Measurements from ENCODE around the gene ROR1. TPM values are rescaled to one million over a fixed set of nuclear protein-coding genes. Genes with fewer than 3 reads are reported as not detected.

ROR1 gene
- total and polyA plus RNA-seq, 2 donors (not counting 1 experiment from before 2014, with no cell fraction given): 0.46 to 16.0 TPM

DNA sequence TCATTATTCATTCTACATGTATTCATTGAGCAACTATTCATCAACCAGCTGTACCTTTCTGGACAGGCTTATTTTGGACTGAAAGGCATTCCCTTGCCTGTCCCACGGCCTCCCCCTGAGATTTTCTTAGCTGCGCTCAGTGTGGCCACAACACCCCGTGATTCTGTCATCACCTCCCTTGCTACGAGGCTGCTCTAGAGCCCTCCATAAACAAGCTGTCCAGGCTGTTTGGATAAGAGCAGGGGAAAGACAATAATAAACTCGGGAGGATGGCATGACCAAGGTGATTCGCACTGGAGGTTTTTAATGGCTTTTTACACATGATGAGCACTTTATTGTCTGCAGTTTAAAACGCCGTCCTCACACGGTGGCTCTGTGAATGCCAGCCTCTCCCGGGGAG, 139.7 kb downstream of the ROR1 start:
- DNase-seq: no peak
- no peak overlapping the region for H3K4me2 ChIP-seq (replicated peaks; ENCODE audit: low read depth, low read length, poor library complexity, severe bottlenecking)
- H3K4me3 ChIP-seq (ENCODE audit: control extremely low read depth in 1 of 5, extremely low read depth in 1 of 5, insufficient read depth in 1 of 5, low read depth in 2 of 5, low read length in 4 of 5): no peak overlapping the region
- CTCF ChIA-PET: interaction anchor here (1.0 to 8.6 kb wide), 9 partner anchors 11 to 224 kb away, joined by 3 to 153 read pairs (median 4); partner anchors contain the start of gene ROR1
- no peaks in the 10 kb centered on the region for H3K36me3 ChIP-seq (replicated peaks in 1 of 2; ENCODE audit: control extremely low read depth in 1 of 2, control insufficient read depth in 1 of 2, extremely low read depth in 1 of 2, insufficient read depth in 2 of 2, low read length in 1 of 2)
- TF ChIP-seq, protein P1, sequence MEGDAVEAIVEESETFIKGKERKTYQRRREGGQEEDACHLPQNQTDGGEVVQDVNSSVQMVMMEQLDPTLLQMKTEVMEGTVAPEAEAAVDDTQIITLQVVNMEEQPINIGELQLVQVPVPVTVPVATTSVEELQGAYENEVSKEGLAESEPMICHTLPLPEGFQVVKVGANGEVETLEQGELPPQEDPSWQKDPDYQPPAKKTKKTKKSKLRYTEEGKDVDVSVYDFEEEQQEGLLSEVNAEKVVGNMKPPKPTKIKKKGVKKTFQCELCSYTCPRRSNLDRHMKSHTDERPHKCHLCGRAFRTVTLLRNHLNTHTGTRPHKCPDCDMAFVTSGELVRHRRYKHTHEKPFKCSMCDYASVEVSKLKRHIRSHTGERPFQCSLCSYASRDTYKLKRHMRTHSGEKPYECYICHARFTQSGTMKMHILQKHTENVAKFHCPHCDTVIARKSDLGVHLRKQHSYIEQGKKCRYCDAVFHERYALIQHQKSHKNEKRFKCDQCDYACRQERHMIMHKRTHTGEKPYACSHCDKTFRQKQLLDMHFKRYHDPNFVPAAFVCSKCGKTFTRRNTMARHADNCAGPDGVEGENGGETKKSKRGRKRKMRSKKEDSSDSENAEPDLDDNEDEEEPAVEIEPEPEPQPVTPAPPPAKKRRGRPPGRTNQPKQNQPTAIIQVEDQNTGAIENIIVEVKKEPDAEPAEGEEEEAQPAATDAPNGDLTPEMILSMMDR (IDR thresholded peaks at IDR 0.05): no peak
- TF ChIP-seq EZH2 (IDR thresholded peaks at IDR 0.05; ENCODE audit: borderline replicate concordance, insufficient read depth, low read depth, low read length, poor library complexity, severe bottlenecking): no peak
- Mint-ChIP-seq H3K27ac (no peak overlapping the region), H3K4me1 (no peaks in the 10 kb centered on the region), H3K4me3 (no peak overlapping the region), H3K27me3 (peaks cover 29% of the 10 kb centered on the region), H3K9me3 (ENCODE audit: insufficient read depth) (no peaks in the 10 kb centered on the region)
- no peak overlapping the region for H2AFZ ChIP-seq (ENCODE audit: insufficient read depth, low read depth, low read length, poor library complexity, severe bottlenecking)
- POLR2A ChIA-PET: no interaction called here
- no peaks in the 10 kb centered on the region for H3K4me1 ChIP-seq (ENCODE audit: control insufficient read depth in 2 of 2, insufficient read depth in 2 of 2, low read length in 2 of 2)
- no peak overlapping the region for H3K9ac ChIP-seq (ENCODE audit: low read length)
- ATAC-seq (ENCODE audit: low read depth): no peak
- no peaks in the 10 kb centered on the region for H3K9me3 ChIP-seq (ENCODE audit: control extremely low read depth in 1 of 3, control insufficient read depth in 2 of 3, insufficient read depth in 1 of 3, low read length in 2 of 3)
- no peaks in the 10 kb centered on the region for H3K79me2 ChIP-seq (ENCODE audit: control insufficient read depth, insufficient read depth, low read length)
- intact Hi-C loops (cut with micrococcal nuclease): no loop called here
- H4K20me1 ChIP-seq (ENCODE audit: control insufficient read depth, insufficient read depth, low read length, poor library complexity, severe bottlenecking): no peaks in the 10 kb centered on the region
- WGBS (ENCODE audit: insufficient coverage): 93% methylated on average over 8 of the region's 10 CpGs
- H3K27me3 ChIP-seq (replicated peaks in 1 of 4; ENCODE audit: control extremely low read depth in 1 of 4, control insufficient read depth in 3 of 4, insufficient read depth in 4 of 4, low read length in 3 of 4): peaks cover 0 to 4% (median 0%) of the 10 kb centered on the region in 4 experiments
- no peak overlapping the region for H3K27ac ChIP-seq (ENCODE audit: low read length in 2 of 2)

DNA sequence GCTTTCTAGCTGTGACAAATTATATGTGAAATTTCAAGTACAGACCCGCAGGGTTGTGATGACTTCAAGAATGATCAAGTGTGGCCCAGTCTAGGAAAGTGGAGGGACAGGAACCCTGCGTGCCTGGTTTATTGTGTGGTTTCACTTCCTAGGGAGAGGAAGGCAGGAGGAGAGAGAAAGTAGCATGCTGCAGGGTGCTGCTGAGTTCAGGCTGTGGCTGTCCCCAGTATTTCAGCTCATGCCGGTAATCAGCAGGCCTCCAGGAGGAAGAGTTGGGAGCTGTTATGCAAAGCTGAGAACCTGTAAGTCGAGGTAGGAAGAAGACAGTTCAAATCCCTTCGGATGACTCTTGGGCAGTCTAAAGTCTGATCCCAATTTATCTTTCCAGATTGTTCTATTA, 140.4 kb downstream of the ROR1 start:
- intact Hi-C loops (cut with micrococcal nuclease): no loop called here
- no peaks in the 10 kb centered on the region for H3K4me1 ChIP-seq (ENCODE audit: control insufficient read depth in 2 of 2, insufficient read depth in 2 of 2, low read length in 2 of 2)
- no peak overlapping the region for H3K9ac ChIP-seq (ENCODE audit: low read length)
- DNase-seq (no peak), ATAC-seq (ENCODE audit: low read depth) (no peak)
- no peak overlapping the region for H2AFZ ChIP-seq (ENCODE audit: insufficient read depth, low read depth, low read length, poor library complexity, severe bottlenecking)
- no peak overlapping the region for H3K4me3 Mint-ChIP-seq
- no peak overlapping the region for H3K27ac ChIP-seq (ENCODE audit: low read length in 2 of 2)
- ChIA-PET POLR2A (interaction anchor here (0.7 to 0.9 kb wide), 2 partner anchors 13 to 223 kb away, joined by 3 to 4 read pairs; no protein-coding TSS in a partner anchor), CTCF (interaction anchor here (0.6 to 8.6 kb wide), 24 partner anchors 9 to 332 kb away, joined by 3 to 153 read pairs (median 4); partner anchors contain the start of gene ROR1)
- TF ChIP-seq, protein P1 (IDR thresholded peaks at IDR 0.05): no peak
- TF ChIP-seq EZH2 (IDR thresholded peaks at IDR 0.05; ENCODE audit: borderline replicate concordance, insufficient read depth, low read depth, low read length, poor library complexity, severe bottlenecking): no peak
- H3K9me3 Mint-ChIP-seq (ENCODE audit: insufficient read depth): no peaks in the 10 kb centered on the region
- H3K27me3 Mint-ChIP-seq: peaks cover 29% of the 10 kb centered on the region
- H4K20me1 ChIP-seq (ENCODE audit: control insufficient read depth, insufficient read depth, low read length, poor library complexity, severe bottlenecking): no peaks in the 10 kb centered on the region
- no peaks in the 10 kb centered on the region for H3K4me1 Mint-ChIP-seq
- no peak overlapping the region for H3K4me2 ChIP-seq (replicated peaks; ENCODE audit: low read depth, low read length, poor library complexity, severe bottlenecking)
- H3K27me3 ChIP-seq (replicated peaks in 1 of 4; ENCODE audit: control extremely low read depth in 1 of 4, control insufficient read depth in 3 of 4, insufficient read depth in 4 of 4, low read length in 3 of 4): peaks cover 0 to 4% (median 0%) of the 10 kb centered on the region in 4 experiments
- H3K27ac Mint-ChIP-seq: no peak overlapping the region
- H3K36me3 ChIP-seq (replicated peaks in 1 of 2; ENCODE audit: control extremely low read depth in 1 of 2, control insufficient read depth in 1 of 2, extremely low read depth in 1 of 2, insufficient read depth in 2 of 2, low read length in 1 of 2): no peaks in the 10 kb centered on the region
- no peaks in the 10 kb centered on the region for H3K9me3 ChIP-seq (ENCODE audit: control extremely low read depth in 1 of 3, control insufficient read depth in 2 of 3, insufficient read depth in 1 of 3, low read length in 2 of 3)
- WGBS (ENCODE audit: insufficient coverage): 82% methylated on average over 4 of the region's 5 CpGs
- H3K4me3 ChIP-seq (ENCODE audit: control extremely low read depth in 1 of 5, extremely low read depth in 1 of 5, insufficient read depth in 1 of 5, low read depth in 2 of 5, low read length in 4 of 5): no peak overlapping the region
- no peaks in the 10 kb centered on the region for H3K79me2 ChIP-seq (ENCODE audit: control insufficient read depth, insufficient read depth, low read length)
